Measurements from ENCODE around the gene GOLGA7B. TPM values are rescaled to one million over a fixed set of nuclear protein-coding genes. Genes with fewer than 3 reads are reported as not detected.

GOLGA7B gene
- total and polyA plus RNA-seq, 2 donors (not counting 3 experiments of a cell fraction or from before 2014, with no cell fraction given): 0.03 TPM; not detected in 1

GRCh38 chr10:97880109-97880508 is 30.5 kb downstream of the GOLGA7B start:
- ChIA-PET POLR2A (no interaction called here), CTCF (no interaction called here)
- Histone ChIP-seq H3K27ac (ENCODE audit: insufficient read depth, low read depth, low read length) (no peak overlapping the region), H3K4me2 (ENCODE audit: insufficient read depth, low read length) (no peak overlapping the region), H2AFZ (ENCODE audit: low read depth, low read length) (no peak overlapping the region), H3K4me1 (ENCODE audit: control insufficient read depth, extremely low read depth, insufficient read depth, low read length) (peaks cover 9% of the 10 kb centered on the region), H3K9me1 (replicated peaks; ENCODE audit: control insufficient read depth, extremely low read depth, insufficient read depth, low read length) (no peaks in the 10 kb centered on the region), H3K27me3 (ENCODE audit: control insufficient read depth in 2 of 2, insufficient read depth in 2 of 2, low read length in 2 of 2) (no peaks in the 10 kb centered on the region), H3K79me2 (ENCODE audit: control insufficient read depth, insufficient read depth, low read length) (no peaks in the 10 kb centered on the region), H3K9ac (replicated peaks; ENCODE audit: extremely low read depth, insufficient read depth, low read length) (no peak overlapping the region), H3K9me3 (replicated peaks; ENCODE audit: control insufficient read depth, insufficient read depth, low read length) (no peaks in the 10 kb centered on the region), H3K4me3 (replicated peaks in 1 of 3; ENCODE audit: insufficient read depth in 1 of 3, low read depth in 1 of 3, low read length in 3 of 3) (no peak overlapping the region), H4K20me1 (replicated peaks; ENCODE audit: control insufficient read depth, extremely low read depth, insufficient read depth, low read length) (no peaks in the 10 kb centered on the region), H3K36me3 (ENCODE audit: control insufficient read depth in 2 of 2, extremely low read depth in 1 of 2, insufficient read depth in 2 of 2, low read length in 2 of 2) (no peaks in the 10 kb centered on the region)
- dilution Hi-C loops (cut with MboI; ENCODE audit: extremely low pct_ligation_motif_present, low sequenced_read_pairs) (no loop called here), intact Hi-C loops (cut with micrococcal nuclease) (loop anchor here (5.0 kb wide), 1 partner anchor 1368 kb away; the partner anchor contains the start of gene TLL2)
- DNase-seq (ENCODE audit: low read depth, low spot score) (no peak), FAIRE-seq (no peak)
- TF ChIP-seq JUN (IDR thresholded peaks at IDR 0.05; ENCODE audit: borderline replicate concordance, insufficient read depth, insufficient read length, low read depth): no peak
- no peak for TF ChIP-seq EZH2 (IDR thresholded peaks at IDR 0.05; ENCODE audit: borderline replicate concordance, low read depth, low read length, severe bottlenecking)
- no peak for TF ChIP-seq POLR2AphosphoS5 (IDR thresholded peaks at IDR 0.05; ENCODE audit: insufficient read depth, low read depth, low read length)
- no peak for TF ChIP-seq FOS (IDR thresholded peaks at IDR 0.05; ENCODE audit: borderline replicate concordance, insufficient read depth, low read length)
- TF ChIP-seq, protein P1, sequence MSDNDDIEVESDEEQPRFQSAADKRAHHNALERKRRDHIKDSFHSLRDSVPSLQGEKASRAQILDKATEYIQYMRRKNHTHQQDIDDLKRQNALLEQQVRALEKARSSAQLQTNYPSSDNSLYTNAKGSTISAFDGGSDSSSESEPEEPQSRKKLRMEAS (IDR thresholded peaks at IDR 0.05; ENCODE audit: insufficient read depth, insufficient read length): no peak
- no peak for TF ChIP-seq MYC (IDR thresholded peaks at IDR 0.05; ENCODE audit: low read depth, low read length)
- no TSS peak for BruUV-seq (replicated peaks)
